T-cell (primary cell): ENCODE results near the gene MSN. TPM values are rescaled to one million over a fixed set of nuclear protein-coding genes. Genes with fewer than 3 reads are reported as not detected.
"Not testable (repeated sequence)": the region's sequence is repeated elsewhere in the genome, so short reads cannot be mapped to it uniquely, and the experiment has no call there.

Experiments used
- ATAC-seq, 4 experiments: fragments of 200-7000 bp in 3 of 4; fragments of 150-1000 bp in 1 of 4; cut with Tn5 transposase; replicated peaks in 1 of 4; 1 replicate in 3 of 4; 2 replicates in 1 of 4; pipeline ENCODE4 v1.10.0; 2021; ENCODE audit warnings: moderate library complexity in 3 of 4, mild to moderate bottlenecking in 2 of 4, moderate number of reproducible peaks in 1 of 4
- CTCF ChIA-PET, 2 donors: fragments of 300-600 bp; sonication (Branson Sonifier 250); formaldehyde crosslinking; loops; one replicate each; lab custom pipeline; 2022; ENCODE audit warnings: antibody characterized with exemption in 2 of 2; lab: Charles Lee
- POLR2A ChIA-PET, 2 donors: fragments of 300-600 bp; sonication (Branson Sonifier 250); formaldehyde crosslinking; loops; one replicate each; lab custom pipeline; 2022; ENCODE audit warnings: antibody characterized with exemption in 2 of 2; lab: Charles Lee
- DNase-seq, 35 experiments: peaks; one replicate each; pipeline versions ENCODE4 v3.0.0 to v3.0.0-alpha.2; 2013 to 2023
- H3K27ac ChIP-seq: one replicate; pipeline ENCODE4 v1.5.1; 2013; ENCODE audit warnings: low read length
- H3K27me3 ChIP-seq, 2 experiments: replicated peaks in 1 of 2; 1 replicate in 1 of 2; 2 replicates in 1 of 2; pipeline versions ENCODE4 v1.6.1 to v1.7.0; 2013; ENCODE audit warnings: low read length in 1 of 2, mixed read lengths in 1 of 2; ENCODE audit not compliant: control insufficient read depth in 2 of 2, insufficient read depth in 2 of 2; ENCODE audit errors: extremely low read depth in 1 of 2
- H3K36me3 ChIP-seq, 2 donors: 1 replicate in 1 of 2; 2 replicates in 1 of 2; pipeline versions ENCODE4 v1.6.1 to v1.7.0; 2013; ENCODE audit warnings: low read length in 1 of 2; ENCODE audit not compliant: control insufficient read depth in 2 of 2, insufficient read depth in 1 of 2; ENCODE audit errors: extremely low read depth in 1 of 2
- H3K4me1 ChIP-seq, 2 experiments: 1 replicate in 1 of 2; 2 replicates in 1 of 2; pipeline versions ENCODE4 v1.6.1 to v1.7.0; 2013; ENCODE audit warnings: low read length in 2 of 2, mixed read lengths in 1 of 2; ENCODE audit not compliant: insufficient read depth in 2 of 2, control insufficient read depth in 1 of 2; ENCODE audit errors: extremely low read depth in 1 of 2
- H3K4me3 ChIP-seq, 2 donors: 1 replicate in 1 of 2; 2 replicates in 1 of 2; pipeline versions ENCODE4 v1.5.1 to v1.7.0; 2013; ENCODE audit warnings: mild to moderate bottlenecking in 2 of 2, low read length in 1 of 2, moderate library complexity in 1 of 2; ENCODE audit not compliant: control insufficient read depth in 1 of 2; ENCODE audit errors: extremely low read depth in 1 of 2
- H3K9me3 ChIP-seq: 2 replicates; pipeline ENCODE4 v1.7.0; 2013
- H3K27ac Mint-ChIP-seq, 2 donors: one replicate each; pipeline ENCODE4 v1.8.0; 2020 to 2021; ENCODE audit warnings: mild to moderate bottlenecking in 2 of 2, mixed read lengths in 2 of 2
- H3K27me3 Mint-ChIP-seq, 2 donors: one replicate each; pipeline ENCODE4 v1.8.0; 2021 to 2022; ENCODE audit warnings: mixed read lengths in 2 of 2
- H3K36me3 Mint-ChIP-seq: one replicate; pipeline ENCODE4 v1.8.0; 2021; ENCODE audit warnings: mixed read lengths
- H3K4me1 Mint-ChIP-seq, 3 donors: one replicate each; pipeline ENCODE4 v1.8.0; 2020 to 2022; ENCODE audit warnings: mixed read lengths in 3 of 3, mild to moderate bottlenecking in 1 of 3
- H3K4me3 Mint-ChIP-seq, 3 donors: one replicate each; pipeline ENCODE4 v1.8.0; 2020 to 2022; ENCODE audit warnings: mild to moderate bottlenecking in 3 of 3, mixed read lengths in 3 of 3, moderate library complexity in 3 of 3
- H3K9me3 Mint-ChIP-seq, 3 donors: one replicate each; pipeline ENCODE4 v1.8.0; 2020 to 2022; ENCODE audit warnings: mixed read lengths in 3 of 3
- WGBS: methylation state at CpG from one replicate; pipeline ENCODE4 v1.1.5; 2013; ENCODE audit warnings: missing lambda C conversion rate; ENCODE audit not compliant: insufficient coverage; 5-methylcytosine and 5-hydroxymethylcytosine counted together
- total RNA-seq, 35 experiments: library from RNA in 6 of 35; stranded (reverse) in 6 of 35; fragments of 120-200 nt in 1 of 35; gene quantifications; one replicate each; pipeline versions ENCODE4 v1.2.1 to v1.2.4 and lab custom pipeline; 2013 to 2026

The MSN gene
- total RNA-seq, 5 donors from 2014 or later (not counting 1 experiment from before 2014, with no cell fraction given) = 324 to 383 (median 348) TPM

DNA sequence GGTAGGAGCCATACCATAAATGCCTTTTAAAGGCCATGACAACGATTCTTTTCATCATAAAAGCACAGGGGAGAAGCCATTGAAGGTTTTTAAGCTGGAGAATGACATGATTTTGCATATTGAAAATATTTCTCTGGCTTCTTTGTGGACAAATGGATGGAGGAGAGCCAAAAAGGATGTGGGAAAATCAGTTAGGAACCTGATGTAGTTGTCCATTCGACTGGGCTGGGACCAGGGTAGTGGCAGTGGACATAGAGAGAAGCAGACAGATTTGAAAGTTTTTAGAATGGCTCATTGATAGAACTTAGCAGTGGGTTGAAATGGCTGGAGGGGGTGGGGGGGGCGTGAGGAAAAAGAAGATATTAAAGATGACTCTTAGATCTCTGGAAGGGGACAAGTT is 19.7 kb upstream of the MSN start:
- 71% methylated on average over 1 of the region's 3 CpGs for WGBS
- Histone ChIP-seq H3K27ac (no peak overlapping the region), H3K27me3 (no peaks in the 10 kb centered on the region), H3K9me3 (no peaks in the 10 kb centered on the region), H3K36me3 (no peaks in the 10 kb centered on the region), H3K4me1 (no peaks in the 10 kb centered on the region), H3K4me3 (no peak overlapping the region)
- Mint-ChIP-seq H3K4me1 (peaks cover 20 to 39% (median 26%) of the 10 kb centered on the region in 3 donors), H3K9me3 (no peaks in the 10 kb centered on the region), H3K27me3 (peaks cover 0 to 4% of the 10 kb centered on the region in 2 donors), H3K27ac (no peak overlapping the region), H3K4me3 (no peak overlapping the region), H3K36me3 (no peaks in the 10 kb centered on the region)
- ChIA-PET POLR2A (no interaction called here), CTCF (no interaction called here)
- ATAC-seq (no peak), DNase-seq (no peak)

DNA sequence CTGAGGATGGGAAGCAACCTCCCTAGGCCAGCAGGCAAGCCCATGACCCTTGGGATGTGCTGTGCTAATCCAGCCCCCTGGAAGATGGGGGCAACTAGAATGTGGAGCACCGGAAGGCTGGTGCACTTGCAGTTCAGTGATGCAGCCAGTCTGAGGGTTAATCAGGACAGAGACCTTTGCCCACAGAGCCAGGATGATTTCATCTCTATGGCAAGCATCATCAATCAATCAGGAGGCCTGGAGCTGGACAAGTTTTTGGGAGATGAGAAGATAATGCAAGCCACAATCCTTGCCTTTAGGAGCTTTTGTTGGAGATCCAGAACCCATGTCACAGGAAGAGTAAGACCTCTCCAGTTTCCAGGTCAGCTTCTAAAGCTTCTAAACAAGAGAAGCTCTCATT is 15.4 kb upstream of the MSN start:
- Mint-ChIP-seq H3K36me3 (no peaks in the 10 kb centered on the region), H3K27me3 (peaks cover 0 to 4% of the 10 kb centered on the region in 2 donors), H3K27ac (no peak overlapping the region), H3K9me3 (no peaks in the 10 kb centered on the region), H3K4me1 (peaks cover 16 to 20% (median 18%) of the 10 kb centered on the region in 3 donors), H3K4me3 (no peak overlapping the region)
- Histone ChIP-seq H3K4me3 (no peak overlapping the region), H3K27ac (no peak overlapping the region), H3K4me1 (peaks cover 3 to 10% of the 10 kb centered on the region in 2 experiments), H3K27me3 (no peaks in the 10 kb centered on the region), H3K9me3 (no peaks in the 10 kb centered on the region), H3K36me3 (no peaks in the 10 kb centered on the region)
- DNase-seq = no peak
- no peak for ATAC-seq
- WGBS = no CpG with 5 or more reads among the region's 1 CpG
- ChIA-PET POLR2A (interaction anchor here in 1 of 2 donors (0.6 kb wide), 1 partner anchor 42 kb away, joined by 4 read pairs; no protein-coding TSS in a partner anchor), CTCF (no interaction called here)

DNA sequence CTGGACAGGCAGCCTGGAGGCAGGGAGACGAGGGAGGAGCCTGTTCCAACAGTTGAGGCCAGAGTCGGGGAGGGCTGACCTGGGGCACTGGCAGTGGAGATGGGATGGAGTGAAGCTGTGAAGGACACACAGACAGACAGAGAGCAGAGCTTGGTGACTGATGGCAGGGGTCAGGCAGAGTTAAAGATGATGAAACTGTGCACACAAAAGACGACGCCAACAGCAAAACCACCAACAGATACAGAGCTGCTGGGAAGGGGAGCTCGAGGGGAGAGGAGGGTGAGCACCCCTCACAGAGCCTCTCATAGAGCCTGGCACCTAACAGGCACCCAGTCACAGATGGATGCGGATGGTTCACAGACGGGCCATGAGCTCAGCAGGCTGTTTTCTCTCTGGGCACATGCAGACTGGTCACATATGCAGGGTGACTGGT is 10.4 kb upstream of the MSN start:
- ChIA-PET POLR2A (interaction anchor here in 1 of 2 donors (0.6 kb wide), 1 partner anchor 32 kb away, joined by 5 read pairs; no protein-coding TSS in a partner anchor), CTCF (interaction anchor here in 1 of 2 donors (1.5 kb wide), 1 partner anchor 47 kb away, joined by 3 read pairs; no protein-coding TSS in a partner anchor)
- Mint-ChIP-seq H3K4me1 (peaks cover 35 to 50% (median 36%) of the 10 kb centered on the region in 3 donors), H3K27ac (peak overlapping the region; percentile 94 to 98), H3K4me3 (peak overlapping the region; percentile 53 to 80 (median 56))
- H3K27me3 ChIP-seq, H3K4me3 ChIP-seq, DNase-seq, H3K36me3 Mint-ChIP-seq, H3K27me3 Mint-ChIP-seq, H3K9me3 ChIP-seq, H3K9me3 Mint-ChIP-seq, H3K36me3 ChIP-seq: not testable (repeated sequence)
- H3K27ac ChIP-seq = peak overlapping the region; percentile 63
- peak; percentile 24 to 37 (median 31) for ATAC-seq
- no CpG with 5 or more reads among the region's 7 CpGs for WGBS
- H3K4me1 ChIP-seq = peaks cover 6 to 17% of the 10 kb centered on the region in 2 experiments

DNA sequence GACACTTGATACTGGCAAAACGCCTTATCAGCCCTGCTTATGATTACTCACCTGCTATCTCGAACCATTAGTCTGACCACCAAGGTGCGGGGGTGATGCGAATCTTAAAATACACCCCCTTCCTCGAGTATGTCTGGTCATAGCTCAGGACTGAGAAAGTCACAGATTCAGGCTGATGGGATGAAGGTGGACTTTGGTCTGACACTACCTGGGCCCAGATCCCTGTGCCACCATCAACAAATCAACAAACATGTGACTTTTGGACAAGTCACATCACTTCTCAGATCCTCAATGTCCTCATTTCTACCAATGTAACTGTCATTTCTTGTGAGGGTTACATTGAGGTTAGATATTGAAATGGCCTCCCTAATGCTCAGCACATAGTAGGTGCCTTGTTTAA is 9.8 kb upstream of the MSN start:
- no peak for ATAC-seq
- Histone ChIP-seq H3K4me3 (no peak overlapping the region), H3K27ac (no peak overlapping the region), H3K36me3 (no peaks in the 10 kb centered on the region), H3K4me1 (peaks cover 6 to 17% of the 10 kb centered on the region in 2 experiments), H3K27me3 (no peaks in the 10 kb centered on the region), H3K9me3 (no peaks in the 10 kb centered on the region)
- Mint-ChIP-seq H3K4me3 (peak overlapping the region in 1 of 3 donors; percentile 15), H3K4me1 (peaks cover 35 to 50% (median 38%) of the 10 kb centered on the region in 3 donors), H3K9me3 (no peaks in the 10 kb centered on the region), H3K27me3 (no peaks in the 10 kb centered on the region), H3K36me3 (no peaks in the 10 kb centered on the region), H3K27ac (peak overlapping the region in 1 of 2 donors; percentile 94)
- no peak for DNase-seq
- WGBS = no CpG with 5 or more reads among the region's 5 CpGs
- ChIA-PET POLR2A (no interaction called here), CTCF (interaction anchor here (0.6 to 1.5 kb wide), 2 partner anchors 20 to 46 kb away, joined by 3 to 4 read pairs; no protein-coding TSS in a partner anchor)

DNA sequence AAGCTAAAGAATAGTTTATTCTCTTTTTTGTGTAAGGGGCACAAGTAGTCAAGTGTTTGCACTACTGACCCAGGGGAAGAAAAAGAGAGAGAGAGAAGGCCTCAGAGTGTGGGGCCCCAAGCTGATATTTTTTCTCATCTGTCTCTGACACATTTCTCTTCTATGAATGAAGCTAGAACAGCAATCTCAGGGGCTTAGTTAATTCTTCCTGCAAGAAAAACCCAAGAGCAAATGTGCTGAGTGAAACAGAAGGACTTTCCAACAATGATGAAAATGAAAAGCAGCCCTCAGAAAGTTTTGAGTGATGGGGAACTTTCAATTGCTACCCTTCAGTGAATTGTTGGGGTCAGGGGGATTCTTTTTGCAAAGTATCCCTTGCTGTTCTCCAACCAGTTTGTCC is 9.2 kb upstream of the MSN start:
- no peaks in the 10 kb centered on the region for H3K9me3 Mint-ChIP-seq
- ChIA-PET POLR2A (no interaction called here), CTCF (interaction anchor here in 1 of 2 donors (0.6 kb wide), 3 partner anchors 15 to 29 kb away, joined by 3 to 4 read pairs (median 3); no protein-coding TSS in a partner anchor)
- H3K36me3 ChIP-seq = no peaks in the 10 kb centered on the region
- peak overlapping the region in 1 of 2 donors; percentile 94 for H3K27ac Mint-ChIP-seq
- peaks cover 35 to 50% (median 39%) of the 10 kb centered on the region in 3 donors for H3K4me1 Mint-ChIP-seq
- H3K4me3 ChIP-seq = no peak overlapping the region
- peak overlapping the region in 1 of 3 donors; percentile 15 for H3K4me3 Mint-ChIP-seq
- no peaks in the 10 kb centered on the region for H3K9me3 ChIP-seq
- H3K4me1 ChIP-seq = peaks cover 6 to 17% of the 10 kb centered on the region in 2 experiments
- DNase-seq (no peak), ATAC-seq (no peak)
- H3K36me3 Mint-ChIP-seq = no peaks in the 10 kb centered on the region
- no peaks in the 10 kb centered on the region for H3K27me3 ChIP-seq
- H3K27me3 Mint-ChIP-seq = no peaks in the 10 kb centered on the region
- H3K27ac ChIP-seq = no peak overlapping the region

DNA sequence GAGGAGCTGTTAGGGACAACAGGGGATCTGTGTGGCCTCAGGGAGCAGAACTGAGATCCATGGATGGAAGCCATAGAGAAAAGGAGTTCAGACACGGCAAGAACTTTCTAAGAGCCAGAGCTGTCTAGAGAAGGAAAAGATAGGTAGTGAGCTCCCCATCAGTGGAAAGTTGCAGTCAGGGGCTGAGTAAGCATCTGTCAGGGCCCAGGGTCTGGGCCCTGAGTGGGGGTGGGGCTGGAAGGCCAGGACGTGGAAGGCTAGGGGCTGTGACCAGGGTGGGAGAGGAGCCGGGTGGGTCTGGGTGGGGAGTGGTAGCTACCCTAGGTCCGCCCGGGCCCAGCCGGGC is 324 bp upstream of the MSN start:
- peaks cover 31 to 49% (median 44%) of the 10 kb centered on the region in 3 donors for H3K4me1 Mint-ChIP-seq
- POLR2A ChIA-PET = interaction anchor here in 1 of 2 donors (0.6 kb wide), 1 partner anchor 71 kb away, joined by 7 read pairs; no protein-coding TSS in a partner anchor
- H3K36me3 Mint-ChIP-seq = peaks cover 30% of the 10 kb centered on the region
- H3K4me3 ChIP-seq = no peak overlapping the region
- DNase-seq (no peak), ATAC-seq (no peak)
- peak overlapping the region; percentile 74 to 90 (median 78) for H3K4me3 Mint-ChIP-seq
- no peaks in the 10 kb centered on the region for H3K27me3 ChIP-seq
- peak overlapping the region; percentile 63 to 85 for H3K27ac Mint-ChIP-seq
- H3K36me3 ChIP-seq = peaks cover 0 to 5% of the 10 kb centered on the region in 2 donors
- H3K9me3 ChIP-seq = no peaks in the 10 kb centered on the region
- H3K9me3 Mint-ChIP-seq = no peaks in the 10 kb centered on the region
- CTCF ChIA-PET = interaction anchor here (0.6 to 0.7 kb wide), 2 partner anchors 37 to 58 kb away, joined by 3 to 5 read pairs; no protein-coding TSS in a partner anchor
- peaks cover 9 to 20% of the 10 kb centered on the region in 2 experiments for H3K4me1 ChIP-seq
- H3K27ac ChIP-seq = peak overlapping the region; percentile 16
- H3K27me3 Mint-ChIP-seq = peaks cover 0 to 5% of the 10 kb centered on the region in 2 donors
- WGBS = 0% methylated on average over 3 of the region's 6 CpGs
